ENCODE results near the gene OBSCN.

- TF ChIP-seq CTCF (conservative IDR thresholded peaks at IDR 0.05; ENCODE audit: low read length) (no peak), EZH2phosphoT487 (IDR thresholded peaks at IDR 0.05; ENCODE audit: borderline replicate concordance) (no peak)
These were observed 165.3 kb downstream of the OBSCN start for GRCh38 chr1:228373004-228373680.
